ENCODE measurements around the gene CLCNKA. TPM values are rescaled to one million over a fixed set of nuclear protein-coding genes. Genes with fewer than 3 reads are reported as not detected.

The CLCNKA gene
- total RNA-seq, 1 experiment from 2014 or later = not detected

GRCh38 chr1:16015960-16016901 lies 5.6 kb upstream of the CLCNKA start:
- Histone ChIP-seq H3K4me1 (no peaks in the 10 kb centered on the region), H3K9me3 (no peaks in the 10 kb centered on the region), H3K36me3 (ENCODE audit: control insufficient read depth, insufficient read depth, low read length) (no peaks in the 10 kb centered on the region), H3K4me3 (ENCODE audit: low read depth, low read length) (no peak overlapping the region), H3K27me3 (replicated peaks; ENCODE audit: control insufficient read depth, insufficient read depth, low read length) (no peaks in the 10 kb centered on the region)
- TF ChIP-seq CTCF (IDR thresholded peaks at IDR 0.05; ENCODE audit: insufficient read depth in 1 of 2, low read depth in 1 of 2, low read length in 1 of 2, severe bottlenecking in 1 of 2, unreplicated experiment in 1 of 2) = no peak
- CTCF ChIA-PET = no interaction called here
- Mint-ChIP-seq H3K27ac (ENCODE audit: unreplicated experiment) (no peak overlapping the region), H3K27me3 (ENCODE audit: insufficient read depth, unreplicated experiment) (no peaks in the 10 kb centered on the region), H3K4me3 (ENCODE audit: unreplicated experiment) (no peak overlapping the region), H3K9me3 (ENCODE audit: unreplicated experiment) (no peaks in the 10 kb centered on the region), H3K4me1 (ENCODE audit: low read depth, unreplicated experiment) (no peaks in the 10 kb centered on the region), H3K36me3 (ENCODE audit: insufficient read depth, unreplicated experiment) (no peaks in the 10 kb centered on the region)
- BruUV-seq (replicated peaks) = no TSS peak
- no peak for DNase-seq
- POLR2A ChIA-PET = no interaction called here
- intact Hi-C loops (cut with micrococcal nuclease; ENCODE audit: unreplicated experiment) = no loop called here

- DNase-seq = no peak
- no peak for TF ChIP-seq CTCF (IDR thresholded peaks at IDR 0.05; ENCODE audit: insufficient read depth in 1 of 2, low read depth in 1 of 2, low read length in 1 of 2, severe bottlenecking in 1 of 2, unreplicated experiment in 1 of 2)
- no peaks in the 10 kb centered on the region for H3K9me3 ChIP-seq
- H3K9me3 Mint-ChIP-seq (ENCODE audit: unreplicated experiment) = no peaks in the 10 kb centered on the region
- ChIA-PET POLR2A (no interaction called here), CTCF (no interaction called here)
- no TSS peak for BruUV-seq (replicated peaks)
- no peaks in the 10 kb centered on the region for H3K27me3 Mint-ChIP-seq (ENCODE audit: insufficient read depth, unreplicated experiment)
- H3K27ac Mint-ChIP-seq (ENCODE audit: unreplicated experiment) = no peak overlapping the region
- H3K4me1 Mint-ChIP-seq (ENCODE audit: low read depth, unreplicated experiment) = no peaks in the 10 kb centered on the region
- no peak overlapping the region for H3K4me3 Mint-ChIP-seq (ENCODE audit: unreplicated experiment)
- intact Hi-C loops (cut with micrococcal nuclease; ENCODE audit: unreplicated experiment) = no loop called here
- no peaks in the 10 kb centered on the region for H3K36me3 Mint-ChIP-seq (ENCODE audit: insufficient read depth, unreplicated experiment)
- no peak overlapping the region for H3K4me3 ChIP-seq (ENCODE audit: low read depth, low read length)
- no peaks in the 10 kb centered on the region for H3K36me3 ChIP-seq (ENCODE audit: control insufficient read depth, insufficient read depth, low read length)
- H3K4me1 ChIP-seq = no peaks in the 10 kb centered on the region
- no peaks in the 10 kb centered on the region for H3K27me3 ChIP-seq (replicated peaks; ENCODE audit: control insufficient read depth, insufficient read depth, low read length)
Measured at GRCh38 chr1:16017076-16017460, 4.8 kb upstream of the CLCNKA start.

- DNase-seq = no peak
- H3K4me1 ChIP-seq = no peaks in the 10 kb centered on the region
- no TSS peak for BruUV-seq (replicated peaks)
- H3K4me3 Mint-ChIP-seq (ENCODE audit: unreplicated experiment) = no peak within 1 kb of the TSS
- H3K36me3 ChIP-seq (ENCODE audit: control insufficient read depth, insufficient read depth, low read length) = no peaks in the 10 kb centered on the region
- no peaks in the 10 kb centered on the region for H3K9me3 ChIP-seq
- H3K36me3 Mint-ChIP-seq (ENCODE audit: insufficient read depth, unreplicated experiment) = no peaks in the 10 kb centered on the region
- no peaks in the 10 kb centered on the region for H3K27me3 Mint-ChIP-seq (ENCODE audit: insufficient read depth, unreplicated experiment)
- H3K4me1 Mint-ChIP-seq (ENCODE audit: low read depth, unreplicated experiment) = no peaks in the 10 kb centered on the region
- POLR2A ChIA-PET = interaction anchor here (0.6 kb wide), 1 partner anchor 283 kb away, joined by 3 read pairs; no protein-coding TSS in a partner anchor
- no peak within 1 kb of the TSS for H3K4me3 ChIP-seq (ENCODE audit: low read depth, low read length)
- TF ChIP-seq CTCF (IDR thresholded peaks at IDR 0.05; ENCODE audit: insufficient read depth in 1 of 2, low read depth in 1 of 2, low read length in 1 of 2, severe bottlenecking in 1 of 2, unreplicated experiment in 1 of 2) = no peak
- no peaks in the 10 kb centered on the region for H3K9me3 Mint-ChIP-seq (ENCODE audit: unreplicated experiment)
- H3K27me3 ChIP-seq (replicated peaks; ENCODE audit: control insufficient read depth, insufficient read depth, low read length) = no peaks in the 10 kb centered on the region
- no peak within 1 kb of the TSS for H3K27ac Mint-ChIP-seq (ENCODE audit: unreplicated experiment)
- intact Hi-C loops (cut with micrococcal nuclease; ENCODE audit: unreplicated experiment) = no loop called here
- CTCF ChIA-PET = no interaction called here
Measured at GRCh38 chr1:16017461-16018303, 4.2 kb upstream of the CLCNKA start, which contains the start of gene HSPB7. HSPB7 (minus strand) TSS chr1:16018043; CDS start chr1:16017963, 80 bp downstream.

Data from Caco-2 (cell line).